Ishikawa (cell line): Measurements from ENCODE around the gene USP22.

ENCODE experiments used
- CEBPB ChIP-seq: IDR thresholded peaks from 2 replicates; pipeline ENCODE4 v1.6.1; 2012
- CREB1 ChIP-seq: IDR thresholded peaks from 2 replicates; pipeline ENCODE4 v1.6.1; 2012; ENCODE audit warnings: low read depth
- EGR1 ChIP-seq: IDR thresholded peaks from 2 replicates; pipeline ENCODE4 v1.6.1; 2012
- EP300 ChIP-seq: IDR thresholded peaks from 2 replicates; pipeline ENCODE4 v1.6.1; 2012; ENCODE audit warnings: borderline replicate concordance
- FOXM1 ChIP-seq: IDR thresholded peaks from 2 replicates; pipeline ENCODE4 v1.6.1; 2012; ENCODE audit warnings: low read depth, borderline replicate concordance
- MAX ChIP-seq: IDR thresholded peaks from 2 replicates; pipeline ENCODE4 v1.6.1; 2012
- NFIC ChIP-seq: IDR thresholded peaks from 2 replicates; pipeline ENCODE4 v1.6.1; 2012
- RAD21 ChIP-seq: IDR thresholded peaks from 2 replicates; pipeline ENCODE4 v1.6.1; 2012; ENCODE audit warnings: low read depth
- REST ChIP-seq: IDR thresholded peaks from 2 replicates; pipeline ENCODE4 v1.6.1; 2012; ENCODE audit warnings: low read depth, mild to moderate bottlenecking
- TAF1 ChIP-seq: IDR thresholded peaks from 2 replicates; pipeline ENCODE4 v1.6.1; 2012; ENCODE audit warnings: low read depth, mild to moderate bottlenecking
- TCF12 ChIP-seq: IDR thresholded peaks from 2 replicates; pipeline ENCODE4 v1.6.1; 2012; ENCODE audit warnings: low read depth
- TEAD4 ChIP-seq: IDR thresholded peaks from 2 replicates; pipeline ENCODE4 v1.6.1; 2012
- USF1 ChIP-seq: IDR thresholded peaks from 2 replicates; pipeline ENCODE4 v1.6.1; 2012
- YY1 ChIP-seq: IDR thresholded peaks from 2 replicates; pipeline ENCODE4 v1.6.1; 2012; ENCODE audit warnings: low read depth
- ZBTB7A ChIP-seq: IDR thresholded peaks from 2 replicates; pipeline ENCODE4 v1.6.1; 2012; ENCODE audit warnings: low read depth

Gene USP22

GRCh38 chr17:20999841-21000532 is 42.8 kb downstream of the USP22 start:
- no peak for TF ChIP-seq TEAD4
- no peak for TF ChIP-seq RAD21
- no peak for TF ChIP-seq ZBTB7A

- TF ChIP-seq EP300, result no peak
- no peak for TF ChIP-seq TEAD4
- TF ChIP-seq CREB1, result no peak
- no peak for TF ChIP-seq EGR1
- TF ChIP-seq TCF12, result no peak
- no peak for TF ChIP-seq CEBPB
- TF ChIP-seq YY1, result no peak
- TF ChIP-seq REST, result no peak
These were observed 43.7 kb downstream of the USP22 start for GRCh38 chr17:20999044-20999573.

GRCh38 chr17:20998571-20999043 is 44.2 kb downstream of the USP22 start:
- TF ChIP-seq ZBTB7A, result no peak
- no peak for TF ChIP-seq CEBPB
- TF ChIP-seq RAD21, result no peak
- TF ChIP-seq EGR1, result no peak
- TF ChIP-seq TAF1, result no peak
- TF ChIP-seq NFIC, result no peak
- no peak for TF ChIP-seq CREB1
- no peak for TF ChIP-seq TCF12
- TF ChIP-seq YY1, result no peak
- no peak for TF ChIP-seq REST
- TF ChIP-seq FOXM1, result no peak
- TF ChIP-seq MAX, result no peak
- no peak for TF ChIP-seq EP300
- TF ChIP-seq TEAD4, result no peak
- no peak for TF ChIP-seq USF1

- TF ChIP-seq TEAD4, result no peak
- TF ChIP-seq REST, result no peak
These were observed 44.9 kb downstream of the USP22 start for GRCh38 chr17:20997711-20998570.
